Heart left ventricle (tissue), 13 donors: ENCODE measurements around the gene COX7A2L.

ENCODE experiments used
- CTCF ChIP-seq, 12 donors: fragments of 200-600 bp; sonication (generic) in 4 of 12; IDR thresholded peaks; one replicate each; pipeline versions ENCODE4 v1.5.0 to v1.8.0; 2018 to 2022; ENCODE audit warnings: antibody characterized with exemption in 12 of 12, mild to moderate bottlenecking in 5 of 12
- POLR2A ChIP-seq, 2 donors: fragments of 450-650 bp; IDR thresholded peaks; one replicate each; pipeline ENCODE4 v1.6.1; 2017; ENCODE audit warnings: antibody characterized with exemption in 2 of 2, mild to moderate bottlenecking in 2 of 2, moderate library complexity in 2 of 2
- donor health status: ischemic (EF 13 %, LVEDD 7.1; RV severe dilation, severe dysfunction).
- donor health status: DM: no; HTN: yes; CAD: no.
- donor health status: DM: no; HTN: no; CAD: no.
- donor health status: ischemic (EF 25% LVEDD 6.9; RV normal size, moderate dysfunction).
- donor health status: ischemic (EF 25% LVEDD 5.7; RV mildly dilated, moderate dysfunction).
- donor health status: ischemic (EF 35%, LVEDD 5.7; RV mildly dilated, moderate dysfunction).
- donor health status: nonischemic (EF 11% LVEDD 7.7; RV severe dilation, severe dysfunction).
- donor health status: DM: yes; HTN: yes; CAD: no.
- donor health status: PGD.
- donor health status: ischemic (EF 29% LVEDD 5.4; RV normal size, mild dysfunction).
- donor health status: nonischemic (EF 23%, LVEDD 6.1; RV moderate dilation, normal function).

DNA sequence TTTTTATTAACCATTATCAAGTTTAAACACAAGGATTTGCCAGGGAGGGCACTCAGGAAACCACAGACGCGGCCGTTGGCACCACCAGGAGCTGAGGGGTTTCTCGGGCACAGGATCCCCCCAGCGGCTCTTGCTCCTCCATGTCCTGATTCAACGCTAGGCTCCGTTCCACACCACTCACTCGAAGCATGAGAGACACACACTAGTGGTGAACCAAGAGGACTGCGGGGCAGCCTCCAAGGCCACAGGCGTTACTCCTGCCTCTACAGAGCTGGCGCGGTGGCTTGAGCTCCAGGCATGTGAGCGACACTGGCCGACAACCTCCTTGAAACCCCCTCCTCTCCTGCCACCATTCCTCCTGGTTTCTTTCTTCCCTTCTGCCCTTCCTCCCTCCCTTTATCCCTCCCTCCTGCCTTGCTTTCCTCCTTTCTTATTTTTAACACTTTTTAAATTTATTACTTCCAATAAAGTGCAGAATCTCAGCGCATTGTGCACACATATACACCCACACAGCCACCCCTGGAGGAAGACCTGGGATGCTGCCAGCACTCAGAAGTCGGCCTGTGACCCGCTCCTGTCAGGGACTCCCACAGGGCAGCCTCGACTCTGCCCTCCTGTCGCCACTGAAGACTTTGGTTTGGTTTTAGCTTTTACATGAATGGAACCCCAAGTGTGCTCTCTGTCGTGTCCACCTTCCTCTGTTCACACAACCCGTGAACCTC, 21.7 kb downstream of the COX7A2L start:
- no peak for TF ChIP-seq CTCF (IDR thresholded peaks at IDR 0.05)
- TF ChIP-seq POLR2A (IDR thresholded peaks at IDR 0.05): no peak
